Brain microvascular endothelial cell (primary cell): ENCODE measurements around the gene NPY.

ENCODE experiments used
- DNase-seq: peaks from one replicate; pipeline ENCODE4 v3.0.0-alpha.2; 2020
- H3K27ac ChIP-seq: fragments of 250-450 bp; sonication (Bioruptor Pico); 2 replicates; pipeline ENCODE4 v1.5.1; 2020; ENCODE audit warnings: mild to moderate bottlenecking, moderate library complexity
- H3K27me3 ChIP-seq: fragments of 250-450 bp; sonication (Bioruptor Pico); replicated peaks from 2 replicates; pipeline ENCODE4 v1.5.1; 2020; ENCODE audit warnings: mild to moderate bottlenecking
- H3K36me3 ChIP-seq: fragments of 250-450 bp; sonication (Bioruptor Pico); replicated peaks from 2 replicates; pipeline ENCODE4 v1.5.1; 2020; ENCODE audit warnings: mild to moderate bottlenecking
- H3K4me3 ChIP-seq: 2 replicates; pipeline ENCODE4 v1.5.1; 2011; ENCODE audit warnings: low read depth, mild to moderate bottlenecking, control low read depth, low read length, moderate library complexity
- in situ Hi-C: cut with HindIII; loops from 2 replicates; pipeline ENCODE4 v1.10.0; 2017; ENCODE audit warnings: low sequenced_read_pairs, low pct_ligation_motif_present
- TF ChIP-seq, protein P1 (sequence below): IDR thresholded peaks from 2 replicates; pipeline ENCODE4 v1.5.1; 2011; ENCODE audit warnings: low read depth, mild to moderate bottlenecking, moderate library complexity, low read length, control low read depth, inconsistent platforms; ENCODE audit errors: missing control alignments

The NPY gene

DNA sequence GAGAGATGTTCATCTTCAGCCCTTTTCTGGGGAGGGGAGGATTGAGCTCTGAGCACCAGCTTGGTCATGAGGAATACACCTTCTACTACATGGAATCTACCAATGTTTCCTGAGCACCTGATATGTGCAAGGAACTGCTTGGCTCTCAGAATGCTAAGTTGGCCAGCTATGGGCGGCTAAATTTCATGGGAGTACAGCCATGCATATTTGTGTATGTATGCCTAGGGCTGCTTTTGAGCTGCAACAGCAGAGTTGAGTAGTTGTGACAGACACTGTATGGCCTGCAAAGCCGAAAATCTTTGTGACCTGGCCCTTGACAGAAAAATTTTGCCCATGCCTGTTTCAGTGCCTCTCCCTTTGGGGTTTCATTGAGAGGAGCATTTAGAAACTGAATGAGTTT lies 44.9 kb downstream of the NPY start:
- H3K27me3 ChIP-seq: no peaks in the 10 kb centered on the region
- H3K4me3 ChIP-seq: no peak overlapping the region
- no peak overlapping the region for H3K27ac ChIP-seq
- DNase-seq: no peak
- H3K36me3 ChIP-seq: no peaks in the 10 kb centered on the region
- in situ Hi-C loops: no loop called here
- TF ChIP-seq, protein P1, sequence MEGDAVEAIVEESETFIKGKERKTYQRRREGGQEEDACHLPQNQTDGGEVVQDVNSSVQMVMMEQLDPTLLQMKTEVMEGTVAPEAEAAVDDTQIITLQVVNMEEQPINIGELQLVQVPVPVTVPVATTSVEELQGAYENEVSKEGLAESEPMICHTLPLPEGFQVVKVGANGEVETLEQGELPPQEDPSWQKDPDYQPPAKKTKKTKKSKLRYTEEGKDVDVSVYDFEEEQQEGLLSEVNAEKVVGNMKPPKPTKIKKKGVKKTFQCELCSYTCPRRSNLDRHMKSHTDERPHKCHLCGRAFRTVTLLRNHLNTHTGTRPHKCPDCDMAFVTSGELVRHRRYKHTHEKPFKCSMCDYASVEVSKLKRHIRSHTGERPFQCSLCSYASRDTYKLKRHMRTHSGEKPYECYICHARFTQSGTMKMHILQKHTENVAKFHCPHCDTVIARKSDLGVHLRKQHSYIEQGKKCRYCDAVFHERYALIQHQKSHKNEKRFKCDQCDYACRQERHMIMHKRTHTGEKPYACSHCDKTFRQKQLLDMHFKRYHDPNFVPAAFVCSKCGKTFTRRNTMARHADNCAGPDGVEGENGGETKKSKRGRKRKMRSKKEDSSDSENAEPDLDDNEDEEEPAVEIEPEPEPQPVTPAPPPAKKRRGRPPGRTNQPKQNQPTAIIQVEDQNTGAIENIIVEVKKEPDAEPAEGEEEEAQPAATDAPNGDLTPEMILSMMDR: no peak

DNA sequence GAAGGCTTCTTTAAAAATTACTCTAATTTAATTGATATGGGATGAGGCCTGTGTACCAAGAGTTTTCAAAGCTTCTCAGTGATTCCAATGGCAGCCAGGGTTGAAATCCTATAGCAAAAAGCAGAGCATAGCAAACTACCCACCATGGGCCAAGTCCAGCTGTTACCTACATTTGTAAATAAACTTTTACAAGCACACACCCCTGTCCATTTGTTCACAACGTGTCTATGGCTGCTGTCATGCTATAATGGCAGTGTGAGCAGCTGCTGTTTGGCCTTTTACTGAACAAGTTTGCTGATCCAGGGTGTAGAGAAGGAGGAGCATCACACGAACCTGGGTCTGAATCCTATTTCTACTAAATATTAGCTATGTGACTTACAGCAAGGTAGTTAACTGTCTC lies 50.0 kb downstream of the NPY start:
- TF ChIP-seq, protein P1: no peak
- in situ Hi-C loops: no loop called here
- DNase-seq: no peak
- Histone ChIP-seq H3K36me3 (no peaks in the 10 kb centered on the region), H3K4me3 (no peak overlapping the region), H3K27ac (no peak overlapping the region), H3K27me3 (no peaks in the 10 kb centered on the region)

DNA sequence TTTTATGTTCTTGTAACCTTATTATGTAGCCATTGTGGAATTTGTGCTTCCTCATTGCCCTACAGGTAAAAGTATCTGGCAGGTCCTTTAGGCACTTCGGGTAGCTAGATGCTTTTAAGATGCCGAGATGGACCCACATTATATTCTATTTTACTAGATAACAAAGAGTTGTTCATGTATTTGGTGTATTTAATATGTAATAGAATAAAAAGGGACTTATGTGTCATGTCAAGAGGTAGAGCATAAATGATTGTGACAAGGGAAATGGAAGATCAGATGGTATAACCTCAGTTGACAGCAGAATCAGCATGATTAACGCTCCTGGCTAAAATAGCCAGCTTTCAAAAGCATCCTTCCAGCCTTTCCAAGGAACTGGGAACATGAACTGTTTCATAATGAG lies 50.6 kb downstream of the NPY start:
- Histone ChIP-seq H3K36me3 (no peaks in the 10 kb centered on the region), H3K27me3 (no peaks in the 10 kb centered on the region), H3K27ac (no peak overlapping the region), H3K4me3 (no peak overlapping the region)
- TF ChIP-seq, protein P1: no peak
- DNase-seq: no peak
- in situ Hi-C loops: no loop called here

DNA sequence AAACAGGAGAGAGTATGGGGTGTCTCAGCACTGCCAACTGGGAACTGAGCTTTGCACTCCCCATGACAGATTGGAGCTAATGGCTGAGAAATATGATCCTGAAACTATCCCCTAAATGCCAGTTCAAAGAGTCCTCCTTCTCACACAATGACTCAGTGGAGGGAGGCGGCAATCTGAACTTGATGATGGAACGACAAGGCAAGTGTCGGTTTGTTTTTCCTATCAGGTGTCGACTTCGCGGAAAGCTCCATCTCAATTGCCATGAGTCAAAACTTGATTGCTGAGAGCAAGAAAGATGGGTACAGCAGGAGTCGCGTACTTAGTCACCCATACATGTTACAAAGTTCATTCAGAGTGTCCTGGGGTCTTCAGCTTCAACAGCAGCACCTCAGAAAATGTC lies 52.5 kb downstream of the NPY start:
- TF ChIP-seq, protein P1: no peak
- in situ Hi-C loops: no loop called here
- Histone ChIP-seq H3K36me3 (no peaks in the 10 kb centered on the region), H3K27me3 (no peaks in the 10 kb centered on the region), H3K4me3 (no peak overlapping the region), H3K27ac (no peak overlapping the region)
- no peak for DNase-seq

DNA sequence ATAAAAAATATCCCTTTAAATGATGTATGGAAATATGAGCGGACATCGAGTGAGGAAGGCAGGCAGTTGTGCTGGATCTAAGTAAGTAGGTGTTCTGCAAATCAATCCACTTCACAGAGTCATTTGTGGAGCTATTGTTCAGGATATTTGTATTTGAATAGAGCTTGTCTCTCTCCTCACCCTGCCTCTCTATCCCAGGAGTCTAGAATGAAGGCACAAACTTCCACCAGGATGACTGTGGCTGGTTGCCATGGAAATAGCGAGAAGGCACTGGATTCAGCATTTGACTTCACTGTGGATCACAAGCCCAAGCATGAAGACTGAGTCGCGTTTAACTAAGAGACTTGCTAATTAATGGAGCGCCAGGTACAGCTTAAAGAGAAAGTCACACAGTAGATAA lies 53.2 kb downstream of the NPY start:
- Histone ChIP-seq H3K27me3 (no peaks in the 10 kb centered on the region), H3K36me3 (no peaks in the 10 kb centered on the region), H3K4me3 (no peak overlapping the region), H3K27ac (no peak overlapping the region)
- TF ChIP-seq, protein P1: no peak
- in situ Hi-C loops: no loop called here
- DNase-seq: no peak

DNA sequence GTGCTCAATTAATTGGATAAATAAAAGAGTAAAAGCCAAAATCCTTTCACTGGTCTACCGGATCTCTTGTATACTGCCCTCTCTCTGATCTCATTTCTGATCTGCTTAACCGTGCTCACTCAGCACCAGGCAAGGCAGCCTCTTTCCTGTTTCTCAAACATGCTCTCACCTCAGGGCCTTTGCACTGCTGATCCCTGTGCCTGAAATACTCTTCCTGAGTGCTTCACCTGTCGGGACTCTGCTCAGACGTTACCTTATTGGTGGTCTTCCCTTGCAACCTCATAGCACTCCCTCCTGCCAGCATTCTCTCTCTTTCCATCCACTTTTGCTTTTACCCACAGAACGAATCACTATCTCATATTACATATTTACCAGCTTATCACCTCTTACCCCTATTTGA lies 55.6 kb downstream of the NPY start:
- H3K27ac ChIP-seq: no peak overlapping the region
- TF ChIP-seq, protein P1: no peak
- no peaks in the 10 kb centered on the region for H3K27me3 ChIP-seq
- H3K4me3 ChIP-seq: no peak overlapping the region
- in situ Hi-C loops: no loop called here
- no peaks in the 10 kb centered on the region for H3K36me3 ChIP-seq
- no peak for DNase-seq
